SJSA1 (cell line): ENCODE data around the gene CKB. TPM values are rescaled to one million over a fixed set of nuclear protein-coding genes. Genes with fewer than 3 reads are reported as not detected.

ENCODE experiments used
- DNase-seq, 2 experiments: peaks; one replicate each; pipeline ENCODE4 v3.0.0-alpha.2; 2015 to 2020; ENCODE audit warnings: low spot score in 2 of 2, low read depth in 1 of 2
- H3K27ac ChIP-seq: fragments of 250-450 bp; sonication (Bioruptor Pico); 2 replicates; pipeline ENCODE4 v1.5.1; 2020; ENCODE audit warnings: mild to moderate bottlenecking, moderate library complexity
- H3K27me3 ChIP-seq: fragments of 250-450 bp; sonication (Bioruptor Pico); replicated peaks from 2 replicates; pipeline ENCODE4 v1.5.1; 2020; ENCODE audit warnings: mild to moderate bottlenecking, moderate library complexity
- H3K36me3 ChIP-seq: fragments of 250-450 bp; sonication (Bioruptor Pico); 2 replicates; pipeline ENCODE4 v1.5.1; 2020; ENCODE audit warnings: mild to moderate bottlenecking
- H3K4me1 ChIP-seq: fragments of 250-450 bp; sonication (Bioruptor Pico); replicated peaks from 2 replicates; pipeline ENCODE4 v1.6.1; 2021; ENCODE audit warnings: mild to moderate bottlenecking
- H3K4me3 ChIP-seq: fragments of 250-450 bp; sonication (Bioruptor Pico); 2 replicates; pipeline ENCODE4 v1.5.1; 2020; ENCODE audit warnings: mild to moderate bottlenecking
- H3K9me3 ChIP-seq: fragments of 250-450 bp; sonication (Bioruptor Pico); replicated peaks from 2 replicates; pipeline ENCODE4 v1.5.1; 2020; ENCODE audit warnings: mild to moderate bottlenecking
- total RNA-seq: library from RNA; depleted of rRNA; stranded (reverse); fragments of >200 nt; shearing (Covaris generic); gene quantifications from 2 replicates; pipeline ENCODE4 v1.2.3, GENCODE V29; 2014

CKB gene
- total RNA-seq, 1 experiment from 2014 or later = 39.4 TPM

DNA sequence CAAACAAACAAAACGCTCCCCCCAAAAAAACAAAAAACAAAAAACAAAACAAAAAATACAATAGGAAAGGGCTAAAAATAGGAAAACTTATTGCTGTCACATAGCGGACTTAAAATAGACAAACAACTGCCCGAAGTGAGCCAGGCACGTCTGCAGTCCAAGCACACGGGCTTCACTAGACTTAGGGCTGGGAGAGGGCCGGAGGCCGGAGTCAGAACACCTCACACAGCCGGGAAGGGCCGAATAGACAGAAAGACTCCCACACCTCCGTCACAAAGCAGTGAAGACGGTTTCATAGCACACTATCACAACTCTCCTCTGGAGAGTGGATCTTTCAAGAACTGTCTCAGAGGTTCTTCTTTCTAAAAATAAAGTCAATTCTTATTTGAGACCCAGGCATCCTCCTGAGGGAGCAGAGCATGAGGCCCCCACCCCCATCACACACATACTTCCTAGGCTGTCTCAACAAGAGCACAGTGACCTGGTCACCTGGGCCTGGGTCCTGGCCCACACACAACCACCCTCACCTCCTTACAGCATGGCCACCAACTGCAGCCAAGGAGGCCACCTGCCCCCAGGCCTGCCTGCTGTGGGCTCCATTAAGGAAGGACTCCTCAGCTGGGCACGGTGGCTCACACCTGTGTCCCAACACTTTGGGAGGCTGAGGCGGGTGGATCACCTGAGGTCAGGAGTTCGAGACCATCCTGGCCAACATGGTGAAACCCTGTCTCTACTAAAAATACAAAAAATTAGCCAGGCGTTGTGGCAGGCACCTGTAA is 33.1 kb upstream of the CKB start:
- H3K4me3 ChIP-seq = no peak overlapping the region
- no peaks in the 10 kb centered on the region for H3K9me3 ChIP-seq
- H3K36me3 ChIP-seq = peaks cover 32% of the 10 kb centered on the region
- peaks cover 14% of the 10 kb centered on the region for H3K4me1 ChIP-seq
- H3K27ac ChIP-seq = no peak overlapping the region
- DNase-seq = no peak
- H3K27me3 ChIP-seq = no peaks in the 10 kb centered on the region

DNA sequence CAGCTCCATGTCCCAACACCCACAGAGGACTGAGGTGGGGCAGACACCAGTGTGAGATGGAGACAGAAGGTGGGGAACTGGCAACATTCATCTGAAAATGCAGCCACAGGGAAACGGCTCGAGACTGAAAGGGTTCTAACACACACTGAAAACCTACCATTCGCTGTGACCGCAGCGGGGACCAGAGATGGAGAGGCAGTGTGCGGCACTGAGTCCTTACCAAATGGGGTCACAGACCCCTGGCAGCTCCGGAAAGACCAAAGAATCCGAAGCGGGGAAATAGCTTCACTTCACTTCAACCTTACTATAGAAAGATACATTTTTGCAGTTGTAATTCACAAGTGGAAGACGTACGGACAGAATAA is 30.2 kb upstream of the CKB start:
- Histone ChIP-seq H3K9me3 (no peaks in the 10 kb centered on the region), H3K4me3 (no peak overlapping the region), H3K27me3 (no peaks in the 10 kb centered on the region), H3K4me1 (peaks cover 10% of the 10 kb centered on the region), H3K27ac (no peak overlapping the region), H3K36me3 (peaks cover 4% of the 10 kb centered on the region; the same call in 1 of the 2 replicates)
- DNase-seq = no peak

DNA sequence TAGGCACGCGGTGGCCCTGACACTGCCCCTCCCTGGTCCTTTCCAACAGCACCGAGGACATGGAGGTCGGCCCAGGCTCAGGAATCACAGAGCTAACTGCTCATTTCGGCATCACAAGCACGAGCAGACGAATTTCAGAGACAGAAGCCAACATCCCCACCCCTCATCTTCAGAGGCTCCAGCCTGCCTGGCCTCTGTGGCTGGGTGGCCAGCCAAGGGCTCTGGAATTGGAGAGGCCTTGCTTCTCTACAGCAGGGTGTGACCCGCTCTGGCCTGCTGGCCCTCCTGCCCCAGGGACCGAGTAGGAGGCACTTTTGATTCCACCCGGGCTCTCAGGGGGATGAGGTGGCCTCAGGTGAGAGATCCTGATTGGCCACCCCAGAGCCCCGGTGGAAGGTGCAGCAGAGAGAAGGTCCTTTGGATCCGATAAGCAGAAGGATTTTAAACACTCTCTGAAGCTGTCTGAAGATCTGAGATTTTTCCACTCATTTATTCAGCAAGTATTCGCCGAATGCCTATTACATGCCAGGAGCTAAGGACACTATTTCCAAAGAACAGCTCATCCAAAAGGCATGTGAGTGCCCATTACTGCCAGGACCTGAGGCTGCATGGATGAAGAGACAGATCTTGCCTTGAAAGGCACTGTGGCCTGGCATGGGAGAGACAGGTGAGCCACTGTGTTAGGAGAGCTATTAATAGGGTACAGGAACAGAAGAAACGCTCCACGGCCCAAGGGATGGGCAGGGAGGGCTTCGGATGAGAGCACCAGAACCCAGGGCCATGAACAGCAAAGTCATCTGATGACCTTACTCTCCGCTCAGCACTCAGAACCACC is 29.6 kb upstream of the CKB start:
- no peak for DNase-seq
- H3K4me1 ChIP-seq = peaks cover 10% of the 10 kb centered on the region
- no peaks in the 10 kb centered on the region for H3K27me3 ChIP-seq
- H3K9me3 ChIP-seq = no peaks in the 10 kb centered on the region
- no peak overlapping the region for H3K4me3 ChIP-seq
- H3K27ac ChIP-seq = 0 out of 2 replicates have a peak overlapping the region, but pooled peaks have one; percentile 11
- peaks cover 4% of the 10 kb centered on the region; the same call in 1 of the 2 replicates for H3K36me3 ChIP-seq

DNA sequence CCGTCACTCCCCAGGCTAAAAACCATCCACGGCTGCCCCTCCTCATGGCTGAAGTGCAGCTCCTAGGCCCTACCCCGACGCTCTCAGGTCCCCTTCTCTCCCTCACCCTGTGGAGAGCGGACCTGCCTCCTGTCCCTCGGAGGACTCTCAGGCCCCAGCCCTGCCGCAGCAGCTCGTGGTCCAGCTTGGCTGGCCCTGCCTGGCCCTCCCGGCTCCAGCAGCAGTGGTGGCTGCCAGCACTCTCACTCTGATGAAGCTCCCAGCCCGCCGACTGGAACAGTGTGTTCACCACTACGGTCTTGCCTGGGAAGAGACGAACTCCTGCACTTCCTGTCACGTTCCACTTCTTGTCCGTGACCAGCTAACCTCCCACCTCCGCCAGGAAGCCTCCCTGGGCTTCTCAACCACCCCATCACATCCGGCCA is 28.7 kb upstream of the CKB start:
- H3K4me3 ChIP-seq = no peak overlapping the region
- no peaks in the 10 kb centered on the region for H3K27me3 ChIP-seq
- no peak for DNase-seq

DNA sequence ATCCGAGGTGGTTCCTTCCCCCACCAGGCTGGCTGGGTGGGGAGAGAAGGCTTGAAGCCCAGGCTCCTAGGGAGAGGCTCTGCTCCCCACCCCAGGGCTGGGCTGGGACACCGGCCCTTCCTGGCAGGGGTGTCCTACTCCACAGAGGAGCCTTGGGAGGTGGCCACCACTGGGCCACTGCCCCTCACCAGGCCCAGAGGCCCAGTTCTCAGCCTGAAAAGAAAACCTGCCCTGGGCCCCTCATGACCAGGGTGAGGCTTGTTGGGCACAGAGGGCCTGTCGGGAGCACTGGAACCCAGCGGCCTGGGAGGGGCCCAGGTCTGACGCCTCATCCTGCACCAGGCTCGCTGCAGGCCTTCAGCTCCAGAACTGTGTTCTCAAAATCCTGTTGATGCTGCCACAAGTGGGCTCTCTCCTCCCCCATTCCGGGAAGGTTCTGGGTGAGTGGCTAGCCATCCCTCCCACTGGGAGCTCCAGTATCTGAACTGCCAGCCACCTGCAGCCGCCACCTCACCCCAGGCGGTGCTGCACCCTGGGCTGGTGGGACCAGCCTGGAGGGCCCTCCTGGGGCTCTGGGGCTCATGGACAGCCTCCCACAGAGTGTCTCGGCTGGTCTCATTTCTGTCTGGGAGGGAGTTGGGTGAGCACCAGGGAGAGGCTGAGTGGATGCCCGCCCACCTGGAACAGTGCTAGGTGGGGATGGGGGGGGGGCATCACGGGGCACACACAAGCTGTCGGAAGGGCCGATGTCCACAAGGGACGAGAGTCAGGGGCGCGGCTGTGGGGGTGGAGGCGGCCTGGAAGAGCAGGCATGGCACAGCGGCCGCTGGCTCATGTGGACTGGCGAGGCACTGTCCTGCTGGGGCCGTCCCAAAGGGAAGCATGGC is 28.1 kb upstream of the CKB start:
- H3K27ac ChIP-seq = no peak overlapping the region
- H3K4me3 ChIP-seq = no peak overlapping the region

More for the DNA sequence above, 28.7 kb upstream of the CKB start:
- Histone ChIP-seq H3K36me3 (no peaks in the 10 kb centered on the region; the same call in 1 of the 2 replicates), H3K4me1 (peaks cover 10% of the 10 kb centered on the region), H3K9me3 (no peaks in the 10 kb centered on the region; the same call in 1 of the 2 replicates), H3K27ac (no peak overlapping the region)

DNA sequence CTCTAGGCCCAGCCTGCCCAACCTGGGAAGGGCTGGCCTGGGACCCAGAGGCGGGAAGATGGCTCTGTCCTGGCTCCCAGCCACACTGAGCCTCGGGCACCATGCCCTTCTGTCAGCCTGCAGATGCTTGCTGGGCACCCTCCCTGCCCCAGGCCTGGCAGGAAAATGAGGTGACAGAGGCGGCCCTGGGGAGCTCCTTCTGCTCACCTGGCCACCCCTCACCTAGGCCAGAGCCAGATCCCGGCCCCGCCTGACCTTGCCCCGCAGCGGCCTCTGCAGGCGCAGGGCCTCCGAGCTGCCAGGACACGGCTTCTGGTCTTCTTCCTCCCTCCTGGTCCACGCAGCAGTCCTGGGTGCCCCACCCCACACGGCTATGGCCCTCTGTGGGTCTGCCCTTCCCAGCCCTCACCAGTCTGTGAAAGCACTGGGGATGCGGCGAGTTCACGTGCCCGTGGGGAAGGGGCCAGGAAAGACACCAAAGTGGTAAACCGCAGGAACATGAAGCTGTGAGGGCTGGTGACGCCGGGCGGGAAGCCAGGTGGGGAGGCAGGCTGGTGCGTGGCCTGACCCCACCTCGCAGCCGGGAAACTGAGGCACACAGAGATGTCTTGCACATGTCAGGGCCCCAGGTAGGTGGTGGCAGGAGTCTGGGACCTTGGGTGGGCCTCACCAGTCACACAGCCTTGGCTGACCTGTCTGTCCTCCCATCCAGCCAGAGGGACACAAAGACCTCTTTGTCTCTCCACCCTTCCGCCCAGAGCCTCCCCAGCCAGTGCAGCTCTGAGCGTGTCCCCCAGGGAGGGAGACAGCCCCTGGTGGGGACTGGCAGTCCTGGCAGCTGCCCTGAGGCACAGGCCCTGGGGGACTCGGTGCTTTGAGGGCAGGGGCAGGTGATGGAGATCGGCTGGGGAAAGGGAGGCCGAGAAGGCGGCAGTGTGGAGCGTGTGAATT is 27.0 kb upstream of the CKB start:
- Histone ChIP-seq H3K36me3 (no peaks in the 10 kb centered on the region; the same call in 1 of the 2 replicates), H3K27me3 (no peaks in the 10 kb centered on the region), H3K9me3 (no peaks in the 10 kb centered on the region; the same call in 1 of the 2 replicates), H3K4me3 (no peak overlapping the region), H3K4me1 (peaks cover 10% of the 10 kb centered on the region), H3K27ac (no peak overlapping the region)
- DNase-seq = no peak

More for the DNA sequence above, 28.1 kb upstream of the CKB start:
- no peak for DNase-seq
- Histone ChIP-seq H3K27me3 (no peaks in the 10 kb centered on the region), H3K36me3 (no peaks in the 10 kb centered on the region; the same call in 1 of the 2 replicates), H3K4me1 (peaks cover 10% of the 10 kb centered on the region), H3K9me3 (no peaks in the 10 kb centered on the region; the same call in 1 of the 2 replicates)

DNA sequence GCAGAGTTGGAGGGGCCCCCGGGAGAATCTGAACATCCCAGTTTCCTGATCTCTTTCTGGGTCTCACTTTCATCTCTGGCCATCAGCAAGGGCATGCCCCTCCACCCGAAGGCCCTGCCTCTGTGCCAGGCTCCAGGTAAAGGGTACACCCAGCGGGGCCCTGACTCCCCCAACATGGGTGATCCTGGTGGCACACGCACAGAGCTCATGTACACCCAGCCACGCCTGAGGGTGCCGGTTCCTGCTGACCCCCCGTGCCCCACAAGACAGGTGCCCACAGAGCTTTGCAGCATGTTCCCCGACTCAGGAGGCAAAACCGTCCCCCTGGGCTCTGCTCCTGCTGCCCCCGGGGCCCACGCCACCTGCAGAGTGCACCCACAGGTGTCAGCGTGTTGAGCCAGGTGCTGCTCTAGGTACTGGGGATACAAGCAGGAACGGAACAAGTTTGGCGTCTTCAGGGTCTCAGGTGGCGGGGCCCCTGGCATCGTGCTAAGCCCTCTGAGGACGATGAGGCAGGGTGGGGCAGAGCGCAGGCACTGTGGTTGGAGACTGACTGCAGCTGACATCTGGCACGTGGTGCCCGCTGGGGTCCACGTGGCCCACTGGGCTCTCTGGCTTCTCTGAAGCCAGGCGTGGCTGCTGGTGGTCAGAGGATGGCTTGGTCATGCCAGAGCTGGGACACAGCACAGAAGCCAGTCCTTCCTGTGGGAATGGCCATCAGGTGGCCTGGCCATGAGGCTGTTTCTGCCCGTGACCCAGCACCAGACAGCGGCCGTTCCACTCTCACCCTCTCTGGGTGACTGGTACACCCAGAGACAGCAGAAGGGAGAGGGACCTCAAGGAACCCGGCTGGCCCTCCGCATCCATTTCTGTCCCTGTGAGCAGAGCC is 26.1 kb upstream of the CKB start:
- Histone ChIP-seq H3K4me1 (peaks cover 10% of the 10 kb centered on the region), H3K9me3 (no peaks in the 10 kb centered on the region; the same call in 1 of the 2 replicates), H3K27me3 (no peaks in the 10 kb centered on the region), H3K4me3 (no peak overlapping the region), H3K36me3 (no peaks in the 10 kb centered on the region; the same call in 1 of the 2 replicates), H3K27ac (no peak overlapping the region)
- DNase-seq = no peak

DNA sequence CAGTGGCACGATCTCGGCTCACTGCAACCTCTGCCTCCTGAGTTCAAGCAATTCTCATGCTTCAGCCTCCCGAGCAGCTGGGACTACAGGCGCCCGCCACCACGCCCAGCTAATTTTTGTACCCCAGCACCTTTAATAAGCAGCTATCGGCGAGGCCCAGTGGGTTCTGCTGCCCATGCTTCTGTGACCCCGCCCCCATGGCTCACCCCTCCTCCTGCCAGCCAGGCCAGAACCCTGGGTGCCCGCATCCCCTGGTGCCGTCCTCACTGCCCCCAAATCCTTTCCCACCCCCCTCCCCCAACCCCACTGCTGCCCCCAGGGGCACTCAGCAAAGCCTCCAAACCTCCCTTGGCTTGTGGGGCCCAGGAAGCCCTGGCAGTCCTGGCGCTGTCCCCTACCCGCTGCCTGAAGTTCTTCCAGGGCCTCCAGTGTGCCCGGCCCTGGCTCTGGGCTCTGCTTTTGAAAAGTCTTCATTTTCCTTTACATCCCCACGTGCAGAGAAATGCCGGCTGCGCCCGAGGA is 25.4 kb upstream of the CKB start:
- Histone ChIP-seq H3K27me3 (no peaks in the 10 kb centered on the region), H3K27ac (no peak overlapping the region), H3K4me3 (no peak overlapping the region), H3K36me3 (no peaks in the 10 kb centered on the region; the same call in 1 of the 2 replicates), H3K9me3 (no peaks in the 10 kb centered on the region; the same call in 1 of the 2 replicates), H3K4me1 (peaks cover 15% of the 10 kb centered on the region)
- no peak for DNase-seq

DNA sequence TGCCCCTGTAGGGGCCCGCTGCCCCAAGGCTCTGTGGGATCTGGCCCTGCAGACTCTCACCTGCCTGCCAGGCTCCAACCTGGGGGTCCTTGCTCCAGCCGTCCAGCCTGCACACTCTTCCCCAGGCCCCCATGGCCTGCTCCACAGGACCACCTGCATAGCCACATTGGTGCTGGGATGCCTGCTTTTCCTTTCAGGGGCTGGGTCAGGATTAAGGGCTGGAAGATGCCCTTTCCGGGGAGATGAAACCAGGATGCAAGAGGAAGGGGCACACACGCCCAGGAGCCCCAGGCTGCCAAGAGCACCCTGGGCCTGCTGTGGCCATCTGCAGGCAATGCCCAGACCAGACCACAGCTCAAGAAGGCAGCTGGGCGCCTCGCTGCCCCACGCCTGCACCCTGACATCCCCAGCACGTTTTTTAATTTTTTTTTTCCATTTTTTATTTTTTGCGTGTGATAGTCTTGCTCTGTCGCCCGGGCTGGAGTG is 24.9 kb upstream of the CKB start:
- H3K27ac ChIP-seq = no peak overlapping the region
- peaks cover 17% of the 10 kb centered on the region for H3K4me1 ChIP-seq
- H3K27me3 ChIP-seq = no peaks in the 10 kb centered on the region
- no peak for DNase-seq
- H3K9me3 ChIP-seq = no peaks in the 10 kb centered on the region; the same call in 1 of the 2 replicates
- no peak overlapping the region for H3K4me3 ChIP-seq
- H3K36me3 ChIP-seq = no peaks in the 10 kb centered on the region; the same call in 1 of the 2 replicates

DNA sequence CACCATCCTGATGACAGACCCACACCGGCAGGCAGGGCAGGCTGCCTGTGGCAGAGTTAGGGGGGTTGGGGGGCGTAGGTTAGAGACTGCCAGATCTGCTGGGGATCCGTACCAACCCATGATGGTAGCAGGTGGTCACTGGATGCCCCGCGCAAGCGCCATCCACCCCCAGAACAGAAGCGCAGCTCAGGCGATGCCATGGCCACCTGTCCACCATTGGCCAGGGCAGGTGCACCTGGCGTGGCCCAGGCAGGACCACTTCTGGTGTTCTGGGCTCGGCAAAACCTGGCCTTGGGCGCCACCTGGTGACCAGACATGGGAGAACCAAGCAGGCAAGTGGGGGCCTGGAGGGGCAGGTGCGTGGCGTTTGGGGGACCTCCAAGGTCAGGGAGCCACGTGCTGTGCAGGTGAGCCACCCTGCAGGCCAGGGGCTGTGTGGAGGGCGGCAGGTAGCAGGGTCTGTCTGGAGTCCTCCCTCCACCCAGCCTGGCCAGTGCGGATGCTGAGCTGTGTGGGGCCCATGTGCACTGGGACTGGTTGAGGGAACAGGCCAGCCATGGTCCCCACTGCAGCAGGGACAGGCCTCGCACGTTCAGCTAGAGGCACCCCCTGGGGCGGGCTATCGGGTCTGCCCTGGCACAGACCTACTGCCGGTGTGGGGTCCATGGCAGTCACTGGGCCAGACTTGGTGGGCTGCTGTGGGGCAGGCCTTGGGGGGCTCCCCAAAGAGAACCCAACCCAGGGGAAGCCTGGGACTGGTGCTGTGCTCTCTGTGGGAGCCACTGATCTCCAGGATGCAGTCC is 24.2 kb upstream of the CKB start:
- Histone ChIP-seq H3K9me3 (no peaks in the 10 kb centered on the region; the same call in 1 of the 2 replicates), H3K36me3 (no peaks in the 10 kb centered on the region)
- peak in 1 of 2 experiments; percentile 33 for DNase-seq

More for the DNA sequence above, 24.2 kb upstream of the CKB start:
- Histone ChIP-seq H3K4me1 (peaks cover 17% of the 10 kb centered on the region), H3K4me3 (no peak overlapping the region), H3K27ac (no peak overlapping the region), H3K27me3 (no peaks in the 10 kb centered on the region)
